Measurements from ENCODE around the gene ATL1.

Gene ATL1

GRCh38 chr14:50607761-50608160, 47.8 kb downstream of the ATL1 start (continued):
- TF ChIP-seq ZNF548 (tag by site-specific recombination; IDR thresholded peaks at IDR 0.05) (no peak), ZNF658 (tag by site-specific recombination; IDR thresholded peaks at IDR 0.05) (no peak)

DNA sequence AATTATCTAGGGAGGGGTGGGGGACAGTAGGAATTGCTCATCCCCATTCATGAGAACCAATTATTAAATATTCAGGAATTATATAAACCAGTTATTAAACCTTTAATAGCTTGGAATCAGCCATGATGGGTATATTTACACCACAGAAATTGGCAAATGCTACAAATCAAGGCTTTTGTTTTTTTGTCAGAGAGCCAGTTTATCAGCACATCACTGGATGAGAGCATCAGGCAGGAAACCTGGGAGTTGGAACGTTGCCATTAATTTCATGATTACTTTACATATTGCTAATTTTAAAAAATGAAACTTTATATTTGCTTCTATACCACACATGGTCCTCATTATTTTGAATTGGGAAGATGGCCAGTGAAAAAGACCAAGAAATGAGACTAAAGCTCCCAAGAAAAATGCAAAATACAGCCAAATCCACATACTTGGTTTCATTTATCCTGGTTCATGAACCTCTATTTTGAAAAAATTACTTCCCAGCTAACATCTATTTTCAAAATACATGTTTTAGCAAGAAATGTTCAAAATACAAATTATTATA, 48.4 kb downstream of the ATL1 start:
- ChIA-PET CTCF (interaction anchor here (0.6 to 1.9 kb wide), 3 partner anchors 9 to 66 kb away, joined by 3 to 6 read pairs (median 5); no protein-coding TSS in a partner anchor), POLR2A (no interaction called here)
- TF ChIP-seq ZFP37 (tag by site-specific recombination; IDR thresholded peaks at IDR 0.05) (no peak), ZNF366 (tag by site-specific recombination; conservative IDR thresholded peaks at IDR 0.05) (no peak), ZSCAN23 (tag by site-specific recombination; IDR thresholded peaks at IDR 0.05) (no peak), ZNF112 (tag by site-specific recombination; IDR thresholded peaks at IDR 0.05) (peak; percentile 77)

DNA sequence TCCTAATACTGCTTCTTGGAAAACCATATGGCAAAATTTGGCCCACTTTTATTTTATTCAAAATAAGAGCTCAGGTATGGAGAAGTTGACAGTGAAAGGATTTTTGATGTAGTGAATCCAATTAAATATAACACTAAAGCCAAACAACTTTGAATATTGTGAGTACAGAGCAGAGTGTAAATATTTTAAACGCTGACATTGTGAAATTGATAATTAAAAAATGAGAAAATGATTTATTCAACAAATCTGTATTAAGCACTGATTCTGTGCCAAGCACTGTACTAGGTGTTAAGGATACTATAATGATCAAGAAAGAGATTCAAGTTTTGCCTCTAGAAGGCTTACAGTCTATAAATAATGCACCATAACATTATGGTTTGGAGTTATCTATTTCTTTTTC, 50.5 kb downstream of the ATL1 start:
- Histone ChIP-seq H3K27ac (ENCODE audit: extremely low read depth, low read depth, low read length) (no peak overlapping the region), H3K4me1 (ENCODE audit: control insufficient read depth, insufficient read depth, low read length) (peaks cover 5% of the 10 kb centered on the region), H3K4me3 (ENCODE audit: low read depth, low read length) (no peak overlapping the region), H3K36me3 (ENCODE audit: control insufficient read depth in 2 of 2, insufficient read depth in 1 of 2, low read length in 2 of 2) (no peaks in the 10 kb centered on the region), H3K9me3 (ENCODE audit: control insufficient read depth, insufficient read depth, low read depth, low read length) (no peaks in the 10 kb centered on the region)
- ChIA-PET CTCF (interaction anchor here (0.6 to 1.3 kb wide), 2 partner anchors 9 to 1496 kb away, joined by 3 read pairs; no protein-coding TSS in a partner anchor), POLR2A (no interaction called here)
- TF ChIP-seq ZNF302 (tag by site-specific recombination; IDR thresholded peaks at IDR 0.05; ENCODE audit: low read depth) (no peak), ZEB2 (tag by site-specific recombination; IDR thresholded peaks at IDR 0.05) (no peak), SP3 (tag by site-specific recombination; IDR thresholded peaks at IDR 0.05) (no peak), ZNF394 (tag by site-specific recombination; IDR thresholded peaks at IDR 0.05; ENCODE audit: borderline replicate concordance) (no peak), TRIM28 (IDR thresholded peaks at IDR 0.05; ENCODE audit: borderline replicate concordance, low read length) (no peak), ZNF501 (tag by site-specific recombination; IDR thresholded peaks at IDR 0.05) (no peak), ZNF366 (tag by site-specific recombination; conservative IDR thresholded peaks at IDR 0.05) (no peak), ZNF324 (tag by site-specific recombination; IDR thresholded peaks at IDR 0.05) (no peak), ZNF830 (tag by site-specific recombination; IDR thresholded peaks at IDR 0.05; ENCODE audit: low read depth) (no peak), INSM2 (tag by site-specific recombination; IDR thresholded peaks at IDR 0.05) (no peak)
- TF ChIP-seq, protein P1, sequence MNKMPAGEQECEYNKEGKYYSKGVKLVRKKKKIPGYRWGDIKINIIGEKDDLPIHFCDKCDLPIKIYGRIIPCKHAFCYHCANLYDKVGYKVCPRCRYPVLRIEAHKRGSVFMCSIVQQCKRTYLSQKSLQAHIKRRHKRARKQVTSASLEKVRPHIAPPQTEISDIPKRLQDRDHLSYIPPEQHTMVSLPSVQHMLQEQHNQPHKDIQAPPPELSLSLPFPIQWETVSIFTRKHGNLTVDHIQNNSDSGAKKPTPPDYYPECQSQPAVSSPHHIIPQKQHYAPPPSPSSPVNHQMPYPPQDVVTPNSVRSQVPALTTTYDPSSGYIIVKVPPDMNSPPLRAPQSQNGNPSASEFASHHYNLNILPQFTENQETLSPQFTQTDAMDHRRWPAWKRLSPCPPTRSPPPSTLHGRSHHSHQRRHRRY (tag by site-specific recombination; IDR thresholded peaks at IDR 0.05), result no peak
- TF ChIP-seq, protein P2, sequence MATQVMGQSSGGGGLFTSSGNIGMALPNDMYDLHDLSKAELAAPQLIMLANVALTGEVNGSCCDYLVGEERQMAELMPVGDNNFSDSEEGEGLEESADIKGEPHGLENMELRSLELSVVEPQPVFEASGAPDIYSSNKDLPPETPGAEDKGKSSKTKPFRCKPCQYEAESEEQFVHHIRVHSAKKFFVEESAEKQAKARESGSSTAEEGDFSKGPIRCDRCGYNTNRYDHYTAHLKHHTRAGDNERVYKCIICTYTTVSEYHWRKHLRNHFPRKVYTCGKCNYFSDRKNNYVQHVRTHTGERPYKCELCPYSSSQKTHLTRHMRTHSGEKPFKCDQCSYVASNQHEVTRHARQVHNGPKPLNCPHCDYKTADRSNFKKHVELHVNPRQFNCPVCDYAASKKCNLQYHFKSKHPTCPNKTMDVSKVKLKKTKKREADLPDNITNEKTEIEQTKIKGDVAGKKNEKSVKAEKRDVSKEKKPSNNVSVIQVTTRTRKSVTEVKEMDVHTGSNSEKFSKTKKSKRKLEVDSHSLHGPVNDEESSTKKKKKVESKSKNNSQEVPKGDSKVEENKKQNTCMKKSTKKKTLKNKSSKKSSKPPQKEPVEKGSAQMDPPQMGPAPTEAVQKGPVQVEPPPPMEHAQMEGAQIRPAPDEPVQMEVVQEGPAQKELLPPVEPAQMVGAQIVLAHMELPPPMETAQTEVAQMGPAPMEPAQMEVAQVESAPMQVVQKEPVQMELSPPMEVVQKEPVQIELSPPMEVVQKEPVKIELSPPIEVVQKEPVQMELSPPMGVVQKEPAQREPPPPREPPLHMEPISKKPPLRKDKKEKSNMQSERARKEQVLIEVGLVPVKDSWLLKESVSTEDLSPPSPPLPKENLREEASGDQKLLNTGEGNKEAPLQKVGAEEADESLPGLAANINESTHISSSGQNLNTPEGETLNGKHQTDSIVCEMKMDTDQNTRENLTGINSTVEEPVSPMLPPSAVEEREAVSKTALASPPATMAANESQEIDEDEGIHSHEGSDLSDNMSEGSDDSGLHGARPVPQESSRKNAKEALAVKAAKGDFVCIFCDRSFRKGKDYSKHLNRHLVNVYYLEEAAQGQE (tag by site-specific recombination; IDR thresholded peaks at IDR 0.05), result no peak

More for the DNA sequence above, 48.4 kb downstream of the ATL1 start:
- no peak overlapping the region for H3K4me3 ChIP-seq (ENCODE audit: low read depth, low read length)
- H3K9me3 ChIP-seq (ENCODE audit: control insufficient read depth, insufficient read depth, low read depth, low read length), result no peaks in the 10 kb centered on the region
- H3K27ac ChIP-seq (ENCODE audit: extremely low read depth, low read depth, low read length), result no peak overlapping the region
- no peaks in the 10 kb centered on the region for H3K36me3 ChIP-seq (ENCODE audit: control insufficient read depth in 2 of 2, insufficient read depth in 1 of 2, low read length in 2 of 2)
- no peaks in the 10 kb centered on the region; the same call in 1 of the 2 replicates for H3K4me1 ChIP-seq (ENCODE audit: control insufficient read depth, insufficient read depth, low read length)

All from HEK293 (cell line).